ENCODE data around the gene TEX2.
"Not testable (repeated sequence)": the region's sequence is repeated elsewhere in the genome, so short reads cannot be mapped to it uniquely, and the experiment has no call there.

Gene TEX2

DNA sequence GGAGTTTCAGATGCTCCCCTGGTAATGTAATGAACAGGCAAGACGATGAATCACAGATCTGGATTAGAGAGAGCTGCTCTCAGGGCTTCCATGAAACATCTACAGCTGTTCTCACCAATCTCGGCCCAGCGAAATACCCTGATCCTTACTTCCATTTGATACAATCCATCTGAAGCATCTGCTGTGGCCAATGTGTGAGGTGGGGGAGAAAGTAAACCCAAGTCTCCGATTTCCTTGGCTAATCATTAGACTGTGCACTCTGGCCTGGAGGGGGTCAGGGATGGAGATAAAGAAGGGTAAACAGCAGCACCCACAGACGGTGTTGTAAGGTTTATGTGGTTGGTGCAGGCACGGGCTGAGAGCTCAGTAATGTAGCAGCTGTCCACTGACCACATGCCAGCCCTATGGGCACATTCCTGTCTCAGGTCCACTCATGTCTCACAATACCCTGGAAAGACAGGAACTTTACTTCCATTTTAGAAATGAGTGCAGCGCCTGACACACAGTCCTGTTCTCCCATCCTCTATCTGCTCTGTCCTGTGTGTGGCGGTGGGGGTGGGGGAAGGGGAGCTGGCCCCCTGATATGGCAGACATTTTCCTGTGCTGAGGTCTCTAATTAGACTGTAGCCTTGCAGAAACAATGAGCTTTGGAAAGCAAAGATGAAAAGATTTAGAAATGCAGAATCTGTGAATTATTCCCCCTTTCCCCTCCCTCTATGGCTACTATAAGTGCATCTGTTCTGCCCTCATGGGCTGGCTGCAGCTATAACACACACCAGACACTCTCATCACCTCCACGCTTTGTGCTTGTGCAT is 84.8 kb downstream of the TEX2 start:
- no peak for DNase-seq

DNA sequence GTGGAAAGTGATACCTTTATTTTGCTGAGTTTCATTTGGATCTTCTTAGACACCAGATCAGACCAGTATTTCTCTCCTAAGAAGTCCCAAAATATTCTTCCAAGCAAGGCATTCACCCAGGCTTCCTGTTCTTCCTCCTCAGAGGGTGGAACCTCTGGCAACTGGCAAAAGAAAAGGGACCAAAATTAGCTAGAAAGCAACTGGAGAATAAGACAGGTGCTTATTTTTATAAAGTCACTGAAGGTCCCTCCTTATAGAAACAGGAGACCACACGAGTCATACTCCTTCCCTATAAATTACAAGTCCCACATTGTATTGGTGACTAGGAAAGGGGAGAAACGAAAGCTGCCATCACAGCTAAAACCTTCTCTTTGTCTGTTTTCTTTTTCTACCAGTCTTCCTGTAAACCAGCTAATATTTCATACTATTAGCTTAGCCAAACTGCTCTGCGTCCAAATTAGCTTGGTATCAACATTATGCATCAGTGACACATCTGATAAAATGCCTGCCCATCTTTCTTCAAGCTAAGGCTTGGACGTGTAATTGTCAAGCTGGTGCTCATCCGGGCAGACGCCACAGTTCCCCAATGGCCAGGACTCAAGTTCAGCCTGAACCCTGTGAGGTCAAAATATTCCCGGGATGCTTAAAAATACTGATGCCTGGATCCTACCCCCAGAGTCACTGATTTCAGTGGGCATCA is 85.6 kb downstream of the TEX2 start:
- no peak for DNase-seq

DNA sequence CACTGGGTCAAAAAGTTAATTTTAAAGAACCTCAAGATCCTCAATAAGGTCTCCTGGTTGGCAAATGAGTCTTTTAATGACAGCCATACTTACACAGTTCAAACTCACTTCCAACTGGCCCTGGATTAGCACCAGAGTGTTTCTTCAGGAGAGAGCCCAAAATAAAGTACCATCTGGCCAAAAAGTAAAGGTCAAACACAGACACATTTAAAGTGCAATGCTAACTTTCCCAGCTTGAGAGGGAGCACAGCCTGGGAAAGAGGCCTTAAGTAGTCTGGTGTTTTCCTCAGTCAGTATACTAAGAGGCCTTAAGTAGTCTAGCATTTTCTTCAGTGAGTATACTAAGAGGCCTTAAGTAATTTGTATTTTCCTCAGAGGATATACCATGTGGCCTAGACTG is 86.5 kb downstream of the TEX2 start:
- no peak for DNase-seq

DNA sequence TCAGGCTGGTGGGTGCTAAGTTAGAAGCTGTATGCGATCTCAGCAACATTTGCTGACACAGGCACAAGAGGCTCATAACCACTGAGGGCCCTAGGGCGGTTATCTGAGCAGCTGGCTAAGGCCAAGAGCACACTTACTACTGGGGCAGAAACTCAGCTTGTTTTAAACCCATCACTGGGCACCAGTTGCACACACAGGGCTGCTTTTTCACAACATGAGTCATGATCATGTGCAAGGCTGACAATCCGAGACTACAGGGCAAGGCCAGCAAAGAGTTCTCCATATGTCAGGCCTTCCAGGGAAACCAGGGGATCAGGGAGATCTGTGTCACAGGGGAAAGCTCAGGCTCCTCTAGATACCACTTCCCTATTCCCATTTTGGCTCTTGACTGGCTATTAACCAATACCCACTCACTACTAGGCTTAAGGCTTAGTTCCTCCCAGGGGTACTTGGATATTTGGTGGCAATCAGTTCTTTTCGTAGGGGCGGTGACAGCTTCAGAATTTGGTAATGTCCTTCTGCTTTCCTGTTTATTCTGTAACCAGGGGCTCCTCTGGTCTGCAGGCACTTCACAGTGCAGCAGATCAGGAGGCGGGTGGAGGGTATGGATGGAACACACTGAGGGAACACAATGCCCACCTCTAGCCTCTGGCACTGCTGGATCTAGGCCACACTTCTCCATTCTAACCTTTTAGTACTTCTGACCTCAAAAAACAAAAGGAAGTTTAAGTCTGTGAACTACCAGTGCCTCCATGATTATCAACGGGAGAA is 88.2 kb downstream of the TEX2 start:
- DNase-seq, result no peak

DNA sequence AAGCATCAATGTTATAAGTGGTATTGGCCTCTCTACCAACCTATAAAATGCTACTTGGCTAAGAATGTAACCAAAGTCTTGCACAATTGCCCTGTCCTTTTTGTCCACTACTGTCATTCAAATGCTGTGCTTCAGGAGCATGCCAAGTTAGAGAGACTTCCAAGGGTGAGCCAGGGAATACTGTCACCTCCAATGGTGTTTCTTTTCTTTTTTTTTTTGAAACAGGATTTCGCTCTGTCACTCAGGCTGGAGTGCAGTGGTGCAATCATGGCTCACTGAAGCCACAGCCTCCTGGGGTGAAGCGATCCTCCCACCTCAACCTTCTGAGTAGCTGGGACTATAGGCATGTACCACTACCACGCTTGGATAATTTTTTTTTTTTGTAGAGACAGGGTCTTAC is 89.4 kb downstream of the TEX2 start:
- no peak for DNase-seq

DNA sequence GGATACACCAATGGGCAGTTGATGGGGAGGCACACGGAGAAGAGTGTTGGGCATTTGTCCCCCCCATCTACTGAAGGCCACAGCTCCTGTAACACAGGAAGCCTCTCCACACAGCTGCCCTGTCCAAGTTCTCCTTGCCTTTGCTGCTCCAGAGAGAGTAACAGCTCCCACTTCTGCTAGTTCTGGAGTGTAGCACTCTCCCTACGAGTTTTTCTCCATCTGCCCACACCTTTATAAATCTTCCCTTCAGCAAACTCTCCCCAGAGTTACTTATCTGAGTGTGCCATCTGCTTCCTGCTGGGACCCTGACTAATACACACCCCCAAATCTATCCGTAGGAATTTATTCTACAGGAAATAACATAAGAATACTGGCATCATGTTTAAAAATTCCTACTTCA is 90.5 kb downstream of the TEX2 start:
- DNase-seq, result no peak

DNA sequence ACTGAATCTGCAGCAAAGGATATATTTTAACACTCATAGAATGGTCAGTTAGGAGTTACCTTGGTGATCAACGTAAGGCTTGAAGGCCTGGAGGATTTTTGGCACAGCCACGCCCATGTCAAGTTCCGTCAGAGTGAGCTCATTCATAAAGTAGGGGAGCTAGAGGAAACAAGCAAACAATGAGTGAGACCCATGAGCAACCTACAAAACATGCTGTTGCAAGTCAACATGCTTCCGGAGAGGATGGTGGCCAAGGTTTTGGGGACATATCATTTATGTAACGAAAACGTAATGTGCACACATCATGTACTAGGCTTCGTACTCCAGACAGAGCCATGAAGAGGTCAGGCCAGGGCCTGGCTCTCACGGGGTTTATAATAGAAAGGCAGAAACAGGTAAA is 92.0 kb downstream of the TEX2 start:
- DNase-seq, result no peak

DNA sequence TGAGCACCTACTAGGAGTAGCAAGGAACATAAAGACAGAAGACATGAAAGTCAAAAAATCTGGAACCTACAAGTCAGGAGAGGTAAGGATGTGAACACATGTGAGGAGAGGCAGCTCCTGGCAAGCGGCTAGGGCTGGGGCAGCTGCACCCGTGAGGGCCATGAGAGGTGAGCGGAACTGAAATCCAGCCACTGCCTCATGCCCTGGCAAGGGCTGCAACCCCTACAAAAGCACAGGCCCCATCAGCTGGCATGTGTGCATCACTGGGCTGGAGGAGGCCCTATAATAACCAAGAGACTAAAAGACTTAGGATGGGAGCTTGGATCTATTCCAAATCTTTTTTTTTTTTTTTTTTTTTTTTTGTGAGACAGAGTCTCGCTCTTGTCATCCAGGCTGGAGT is 92.8 kb downstream of the TEX2 start:
- DNase-seq, result no peak

DNA sequence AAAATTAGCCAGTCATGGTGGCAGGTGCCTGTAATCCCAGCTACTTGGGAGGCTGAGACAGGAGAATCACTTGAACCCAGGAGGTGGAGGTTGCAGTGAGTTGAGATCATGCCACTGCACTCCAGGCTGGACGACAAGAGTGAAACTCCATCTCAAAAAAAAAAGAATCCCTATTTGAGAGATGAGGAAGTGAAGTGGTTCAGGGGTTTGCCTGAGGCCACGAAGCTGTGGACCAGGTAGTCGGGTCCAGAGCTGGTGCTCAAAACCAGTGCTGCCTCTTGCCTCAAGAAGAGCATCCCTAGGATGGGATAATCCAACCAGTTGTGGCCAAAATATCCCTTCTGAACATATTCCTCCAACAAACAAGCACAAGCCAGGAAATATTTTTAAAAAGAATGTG is 95.4 kb downstream of the TEX2 start:
- not testable (repeated sequence) for DNase-seq

DNA sequence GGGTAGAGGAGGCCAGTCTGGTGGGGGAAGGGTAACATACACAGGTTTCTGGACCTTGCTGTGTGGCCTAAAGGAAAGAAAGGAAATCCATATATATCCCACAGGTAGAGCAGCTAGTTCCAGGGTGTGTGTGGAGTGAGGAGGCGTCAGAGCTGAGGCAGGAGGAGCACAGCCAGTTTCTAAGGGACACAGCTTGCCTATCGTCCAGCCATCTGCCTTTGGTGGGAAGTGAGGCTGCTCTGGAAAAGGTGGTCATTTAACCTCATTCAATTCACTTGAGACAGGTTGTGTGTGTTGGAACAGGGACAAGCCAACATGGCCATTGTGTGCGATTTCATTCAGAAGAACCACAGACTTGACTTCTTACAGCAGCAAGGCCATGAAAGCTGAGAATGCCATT is 96.2 kb downstream of the TEX2 start:
- DNase-seq, result no peak

DNA sequence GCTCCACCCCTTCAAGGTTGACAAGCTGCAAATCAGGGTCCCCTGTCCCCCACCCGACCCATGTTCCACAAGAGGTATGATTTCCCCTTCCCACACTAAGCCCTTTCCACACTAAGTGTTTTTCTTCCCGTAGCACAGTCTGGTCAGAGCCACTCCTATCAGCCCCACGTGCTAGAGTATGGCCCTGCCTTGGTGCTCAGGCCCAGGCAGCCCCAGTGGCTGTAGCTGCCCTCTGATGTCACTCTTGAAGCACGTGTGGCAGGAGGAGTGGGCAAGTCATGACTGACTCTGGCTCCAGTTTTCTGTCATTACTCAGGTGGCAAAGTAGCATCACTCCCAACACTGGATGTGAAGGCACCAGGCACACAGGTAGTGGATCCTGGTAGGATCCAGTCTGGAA is 97.7 kb downstream of the TEX2 start:
- DNase-seq, result no peak

DNA sequence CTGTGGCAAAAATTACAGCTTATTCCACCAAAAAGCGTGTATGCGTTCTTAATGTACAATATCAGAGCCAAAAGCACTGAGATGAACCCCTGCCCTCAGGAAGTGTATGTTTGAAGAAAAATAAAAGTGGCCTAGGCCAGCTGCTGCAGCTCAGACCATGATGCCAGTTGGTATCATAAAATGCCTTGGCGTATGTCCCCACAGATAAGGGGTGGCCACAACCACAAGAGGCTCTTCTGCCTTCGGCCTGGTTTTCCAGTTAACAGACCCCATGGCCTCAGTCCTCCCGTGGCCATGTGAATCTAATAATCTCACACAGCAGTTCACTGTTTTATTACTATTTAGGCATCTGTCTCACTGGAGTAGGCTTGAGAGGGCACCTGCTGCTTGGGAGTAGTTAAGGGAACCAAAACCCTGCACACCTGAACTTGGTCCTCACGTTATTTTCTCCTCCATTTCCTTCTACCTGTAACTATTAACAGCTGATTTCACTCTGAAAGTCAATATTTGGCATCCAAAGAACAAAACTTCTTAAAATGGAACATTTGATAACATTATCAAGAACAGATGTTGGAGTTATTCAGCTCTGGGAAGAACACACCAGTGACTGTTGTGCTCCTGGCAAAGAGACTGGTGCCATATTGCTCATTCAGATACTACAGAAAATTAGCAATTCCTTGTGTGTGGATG is 98.3 kb downstream of the TEX2 start:
- DNase-seq, result no peak

DNA sequence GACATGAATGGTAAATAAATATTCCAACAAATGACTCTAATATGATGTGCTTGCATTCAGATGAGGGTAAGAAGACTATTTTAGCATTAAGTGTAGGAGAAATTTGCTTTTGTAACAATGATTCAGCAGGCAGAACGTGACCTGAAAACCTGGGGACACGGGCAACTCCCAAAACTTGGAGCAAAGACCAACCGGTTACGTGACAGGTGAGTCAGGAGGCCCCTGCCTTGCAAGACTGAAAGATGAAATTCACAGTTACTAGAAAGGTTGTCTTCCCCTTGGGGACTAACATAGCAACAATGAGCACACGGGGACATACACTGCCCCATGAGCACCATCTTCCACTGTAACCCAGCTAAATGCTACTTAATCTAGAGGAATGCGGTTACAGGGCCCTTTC is 99.6 kb downstream of the TEX2 start:
- DNase-seq, result no peak

DNA sequence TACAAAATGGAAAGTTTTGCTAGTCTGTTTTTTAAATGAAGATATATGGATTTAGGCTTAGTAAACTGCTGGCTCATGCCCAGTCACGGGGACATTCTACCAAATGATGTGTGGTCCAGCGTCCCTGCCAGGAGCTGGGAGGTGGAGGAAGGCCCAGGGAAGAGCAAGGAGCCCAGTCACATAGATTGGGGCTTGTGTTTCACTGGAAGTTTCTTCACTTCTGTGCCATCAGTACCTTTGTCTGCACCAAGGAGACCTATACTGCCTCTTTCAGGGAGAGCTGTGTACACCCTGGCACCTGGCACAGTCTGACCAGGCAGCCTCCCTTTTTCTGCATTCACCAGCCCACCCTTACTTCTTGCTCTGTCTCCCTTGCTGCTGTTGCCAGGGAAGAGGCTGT is 100.5 kb downstream of the TEX2 start:
- no peak for DNase-seq

DNA sequence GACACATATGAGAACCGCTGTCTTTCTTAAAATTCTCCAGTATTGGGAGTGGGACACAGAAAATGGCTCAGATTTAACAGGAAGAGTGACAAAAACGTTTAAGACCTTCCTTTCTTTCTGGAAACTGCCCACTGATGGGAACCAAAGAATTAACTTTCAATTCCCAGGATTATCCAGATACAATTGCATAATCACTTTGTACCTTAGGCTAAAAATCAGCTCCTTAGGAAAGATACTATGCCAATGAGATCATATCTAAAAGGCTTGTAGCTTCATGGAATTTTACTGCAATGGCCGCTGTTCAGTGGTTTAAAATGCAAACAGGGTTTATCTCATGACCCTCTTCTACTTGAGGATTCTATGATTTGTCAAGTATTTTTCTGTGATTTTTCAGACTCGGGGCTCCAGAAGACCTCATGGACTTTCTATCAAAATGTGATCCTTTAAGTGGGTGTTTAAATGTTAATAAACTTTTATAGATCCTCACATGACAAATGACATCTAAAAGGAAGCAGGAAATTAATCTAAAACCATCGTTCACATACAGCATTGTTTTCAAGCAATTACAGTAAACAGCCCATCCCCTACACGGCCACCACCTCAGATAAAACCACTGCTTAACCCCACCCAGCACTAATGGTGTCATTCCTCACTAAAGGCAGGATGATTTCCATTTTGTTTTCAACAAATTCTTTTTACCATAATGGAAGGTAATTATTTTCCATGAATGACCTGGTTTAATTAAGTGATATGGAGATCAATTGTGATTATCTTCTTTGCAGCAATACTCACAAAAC is 101.5 kb downstream of the TEX2 start:
- no peak for DNase-seq

DNA sequence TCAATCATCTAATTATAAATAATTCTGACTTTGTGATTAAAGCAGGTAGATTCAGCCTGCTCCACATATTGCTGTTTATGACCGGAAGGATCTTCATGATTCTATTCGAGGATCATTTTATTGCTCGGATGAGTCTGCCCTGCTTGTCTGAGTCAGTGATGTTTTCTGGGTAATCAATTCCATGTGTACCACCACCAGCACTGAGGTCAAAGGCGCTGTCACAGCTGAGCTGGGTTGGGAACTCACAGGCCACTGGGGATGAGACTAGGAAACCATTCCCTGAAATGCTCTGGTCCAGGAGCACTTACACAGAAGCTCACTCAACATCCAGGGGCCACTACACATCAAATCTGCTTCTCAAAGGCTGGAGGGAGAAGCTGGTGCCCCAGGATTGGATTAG is 102.7 kb downstream of the TEX2 start:
- DNase-seq, result no peak

DNA sequence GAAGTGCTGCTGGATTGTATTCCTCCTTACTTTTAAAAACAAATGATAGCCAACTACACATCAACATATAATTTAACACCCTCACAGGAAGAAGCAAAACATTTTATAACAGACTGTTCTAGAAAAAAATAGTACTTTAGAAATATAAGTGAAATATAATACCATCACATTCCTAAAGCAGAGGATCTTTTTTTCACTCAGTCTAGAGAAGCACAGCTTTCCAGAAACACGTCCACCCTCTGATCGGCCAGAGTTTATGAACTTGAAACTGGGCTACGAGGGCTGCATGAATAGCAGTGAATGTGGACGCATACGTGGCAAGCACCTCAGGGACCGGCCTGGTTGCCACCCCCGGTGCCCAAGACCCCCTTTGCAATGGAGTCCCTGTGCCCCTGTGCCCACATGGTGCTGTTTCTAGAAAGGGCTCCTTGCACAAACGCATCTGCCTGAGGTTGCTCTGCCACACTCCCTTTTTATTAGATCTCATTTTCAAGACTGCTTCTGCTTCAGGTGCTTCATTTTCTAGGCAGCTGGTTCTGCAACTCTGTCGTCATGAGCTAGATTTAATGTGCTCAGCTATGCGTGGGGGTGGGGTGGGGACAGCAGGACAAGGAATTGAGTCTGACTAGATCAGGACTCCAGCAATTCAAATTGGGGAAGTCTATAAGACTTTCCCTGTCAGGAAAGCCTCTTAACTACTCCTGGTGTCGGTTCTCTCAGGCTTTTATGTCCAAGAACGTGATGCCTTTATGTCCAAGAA is 104.0 kb downstream of the TEX2 start:
- DNase-seq, result no peak

DNA sequence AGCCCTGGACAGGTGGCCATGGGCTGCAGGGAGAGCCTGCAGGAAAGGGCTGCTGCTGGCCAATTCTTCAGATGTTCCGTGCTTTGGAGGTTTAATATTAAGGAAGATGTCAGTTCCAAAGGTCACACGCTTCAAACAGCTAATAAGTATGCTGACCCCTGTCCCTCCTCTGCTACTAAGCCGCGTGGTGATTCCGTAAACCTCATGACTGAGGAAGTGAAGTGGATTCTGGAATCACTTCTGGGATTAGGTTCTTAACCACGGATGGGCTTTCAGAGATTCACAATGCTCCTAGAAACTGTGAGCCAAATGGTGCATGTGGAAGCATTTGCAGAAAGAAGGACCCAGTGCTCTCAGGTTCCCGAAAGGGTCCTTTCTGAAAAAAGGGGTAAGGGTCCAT is 104.7 kb downstream of the TEX2 start:
- DNase-seq, result no peak

DNA sequence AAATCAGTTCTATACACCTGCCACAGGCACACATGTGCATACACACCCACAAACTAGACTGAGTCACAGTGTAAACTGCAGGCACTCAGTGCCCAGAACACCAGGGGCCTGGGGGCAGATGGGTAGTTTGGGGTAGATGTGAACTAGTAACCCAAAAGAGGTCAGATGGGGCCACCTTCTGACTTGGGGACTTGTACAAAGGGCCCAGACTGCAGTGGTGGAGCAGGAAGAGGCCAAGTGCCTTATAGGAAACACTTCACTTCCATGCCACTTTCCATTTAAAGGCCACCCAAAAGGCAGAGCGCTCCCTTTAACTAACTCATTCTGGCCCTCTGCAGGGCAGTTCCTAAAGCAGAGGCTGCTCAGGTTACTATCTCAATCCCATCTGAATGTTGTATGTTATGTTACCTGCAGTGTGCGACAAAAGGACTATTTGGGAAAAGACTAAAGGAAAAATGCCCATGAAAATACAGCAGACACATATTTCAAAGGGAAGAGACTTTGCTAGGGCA is 105.3 kb downstream of the TEX2 start:
- no peak for DNase-seq

DNA sequence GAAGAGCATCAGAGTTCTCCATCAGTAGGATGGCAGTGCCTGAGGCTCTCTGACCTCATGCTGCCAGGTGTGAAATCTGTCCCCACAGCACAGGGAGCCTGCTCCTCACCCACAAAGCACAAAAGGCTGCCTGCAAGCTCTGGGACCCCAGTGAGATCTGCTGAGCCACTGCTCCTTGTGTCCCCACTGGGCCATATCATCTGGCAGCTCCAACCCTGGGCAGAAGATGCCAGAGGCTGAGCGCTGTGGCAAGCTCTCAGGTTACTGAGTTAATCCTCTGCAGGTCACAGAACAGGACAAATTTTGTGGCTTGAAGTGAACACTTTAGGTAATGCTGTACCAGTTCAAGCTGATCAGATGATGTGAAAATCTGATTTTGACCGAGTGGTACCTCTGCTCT is 106.4 kb downstream of the TEX2 start:
- DNase-seq, result no peak

DNA sequence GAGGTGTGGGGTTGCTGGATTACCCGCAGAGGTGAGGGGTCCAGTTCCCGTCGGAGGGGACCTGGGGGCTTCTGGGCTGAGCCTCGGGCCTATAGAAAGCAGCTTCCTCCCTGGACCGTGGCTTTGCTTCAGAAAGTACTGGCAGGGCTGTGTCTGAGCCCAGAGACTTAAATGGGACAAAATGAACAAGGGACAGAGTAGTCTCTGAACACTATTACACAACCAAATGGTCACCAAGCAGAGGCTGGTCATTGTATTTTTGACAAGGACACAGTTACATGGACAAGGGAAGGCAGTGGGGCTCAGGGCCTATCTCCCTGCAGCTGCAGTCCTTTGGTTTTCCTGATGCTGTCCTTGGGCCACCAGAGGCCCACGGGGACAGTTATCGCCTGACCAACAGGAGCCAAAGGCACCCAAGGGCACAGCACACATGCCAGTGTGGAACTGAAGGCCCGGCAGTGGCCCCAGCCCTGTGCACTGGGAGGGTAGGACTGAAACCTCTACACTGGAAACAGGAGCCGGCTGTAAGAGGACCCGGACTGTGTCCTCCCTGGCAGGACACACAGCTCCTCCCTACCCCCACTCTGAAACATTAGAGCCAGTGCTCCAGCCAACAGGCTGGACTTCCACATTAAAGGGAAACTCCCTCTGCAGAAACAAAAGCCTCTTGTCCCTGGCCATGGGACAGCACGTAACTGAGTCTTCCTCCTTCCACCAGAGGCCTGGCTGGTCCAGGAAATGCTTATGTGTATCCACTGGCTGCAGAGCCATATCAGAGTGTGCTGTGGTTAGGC is 107.1 kb downstream of the TEX2 start:
- no peak for DNase-seq
